Mammary epithelial cell (primary cell): ENCODE results near the gene WDR43.

ENCODE experiments used
- EZH2 ChIP-seq: IDR thresholded peaks from 2 replicates; pipeline ENCODE4 v1.6.1; 2012; ENCODE audit warnings: low read length, inconsistent platforms, borderline replicate concordance
- TF ChIP-seq, protein P1 (sequence below), 2 donors: IDR thresholded peaks in 1 of 2; conservative IDR thresholded peaks in 1 of 2; 2 replicates each; pipeline ENCODE4 v1.5.1; 2011 to 2012; ENCODE audit warnings: inconsistent platforms in 2 of 2, low read length in 2 of 2, mild to moderate bottlenecking in 2 of 2, control low read depth in 1 of 2, low read depth in 1 of 2; ENCODE audit not compliant: insufficient read depth in 1 of 2; ENCODE audit errors: extremely low read depth in 1 of 2

GRCh38 chr2:28870146-28870891 lies 24.1 kb upstream of the WDR43 start, which contains the start of gene TRMT61B:
- TF ChIP-seq, protein P1, sequence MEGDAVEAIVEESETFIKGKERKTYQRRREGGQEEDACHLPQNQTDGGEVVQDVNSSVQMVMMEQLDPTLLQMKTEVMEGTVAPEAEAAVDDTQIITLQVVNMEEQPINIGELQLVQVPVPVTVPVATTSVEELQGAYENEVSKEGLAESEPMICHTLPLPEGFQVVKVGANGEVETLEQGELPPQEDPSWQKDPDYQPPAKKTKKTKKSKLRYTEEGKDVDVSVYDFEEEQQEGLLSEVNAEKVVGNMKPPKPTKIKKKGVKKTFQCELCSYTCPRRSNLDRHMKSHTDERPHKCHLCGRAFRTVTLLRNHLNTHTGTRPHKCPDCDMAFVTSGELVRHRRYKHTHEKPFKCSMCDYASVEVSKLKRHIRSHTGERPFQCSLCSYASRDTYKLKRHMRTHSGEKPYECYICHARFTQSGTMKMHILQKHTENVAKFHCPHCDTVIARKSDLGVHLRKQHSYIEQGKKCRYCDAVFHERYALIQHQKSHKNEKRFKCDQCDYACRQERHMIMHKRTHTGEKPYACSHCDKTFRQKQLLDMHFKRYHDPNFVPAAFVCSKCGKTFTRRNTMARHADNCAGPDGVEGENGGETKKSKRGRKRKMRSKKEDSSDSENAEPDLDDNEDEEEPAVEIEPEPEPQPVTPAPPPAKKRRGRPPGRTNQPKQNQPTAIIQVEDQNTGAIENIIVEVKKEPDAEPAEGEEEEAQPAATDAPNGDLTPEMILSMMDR (conservative IDR thresholded peaks at IDR 0.05 in 1 of 2, IDR thresholded peaks at IDR 0.05 in 1 of 2; ENCODE audit: extremely low read depth in 1 of 2, insufficient read depth in 1 of 2, low read depth in 1 of 2, low read length in 2 of 2), result no peak
- no peak for TF ChIP-seq EZH2
